Liver (tissue), 9 donors: ENCODE data around the gene NR5A2. TPM values are rescaled to one million over a fixed set of nuclear protein-coding genes. Genes with fewer than 3 reads are reported as not detected.
"Not testable (repeated sequence)": the region's sequence is repeated elsewhere in the genome, so short reads cannot be mapped to it uniquely, and the experiment has no call there.

Source experiments
- DNase-seq: peaks from one replicate; pipeline ENCODE4 v3.0.0-alpha.2; 2017; ENCODE audit warnings: low spot score
- H3K27ac ChIP-seq, 2 donors: one replicate each; pipeline ENCODE4 v1.7.0; 2013; ENCODE audit warnings: inconsistent platforms in 2 of 2, low read length in 2 of 2, control low read depth in 1 of 2, low read depth in 1 of 2, mild to moderate bottlenecking in 1 of 2
- H3K27me3 ChIP-seq, 4 donors: one replicate each; pipeline versions ENCODE4 v1.6.1 to v1.7.0; 2013; ENCODE audit warnings: low read length in 3 of 4, inconsistent platforms in 1 of 4, mild to moderate bottlenecking in 1 of 4, moderate library complexity in 1 of 4; ENCODE audit not compliant: control insufficient read depth in 4 of 4, insufficient read depth in 4 of 4
- H3K36me3 ChIP-seq, 4 donors: one replicate each; pipeline versions ENCODE4 v1.6.1 to v1.7.0; 2013; ENCODE audit warnings: low read length in 3 of 4, mild to moderate bottlenecking in 3 of 4, low read depth in 1 of 4, moderate library complexity in 1 of 4; ENCODE audit not compliant: control insufficient read depth in 4 of 4, insufficient read depth in 3 of 4
- H3K4me1 ChIP-seq, 4 donors: one replicate each; pipeline versions ENCODE4 v1.6.1 to v1.7.0; 2013; ENCODE audit warnings: low read length in 3 of 4, mild to moderate bottlenecking in 3 of 4, moderate library complexity in 1 of 4; ENCODE audit not compliant: control insufficient read depth in 4 of 4, insufficient read depth in 4 of 4
- H3K4me3 ChIP-seq, 3 donors: one replicate each; pipeline versions ENCODE4 v1.6.1 to v1.7.0; 2013; ENCODE audit warnings: low read length in 3 of 3, control low read depth in 1 of 3, low read depth in 1 of 3, mild to moderate bottlenecking in 1 of 3
- H3K9ac ChIP-seq, 2 donors: one replicate each; pipeline ENCODE4 v1.7.0; 2013; ENCODE audit warnings: low read length in 2 of 2, mild to moderate bottlenecking in 2 of 2, moderate library complexity in 2 of 2, control low read depth in 1 of 2, low read depth in 1 of 2
- H3K9me3 ChIP-seq, 4 donors: one replicate each; pipeline versions ENCODE4 v1.6.1 to v1.7.0; 2013; ENCODE audit warnings: low read length in 3 of 4; ENCODE audit not compliant: control insufficient read depth in 4 of 4
- EGR1 ChIP-seq, 2 donors: IDR thresholded peaks; 2 replicates each; pipeline ENCODE4 v1.6.1; 2016 to 2018; ENCODE audit warnings: antibody characterized with exemption in 2 of 2, low read depth in 2 of 2
- FOXA1 ChIP-seq: IDR thresholded peaks from 2 replicates; pipeline ENCODE4 v1.6.1; 2016; ENCODE audit warnings: antibody characterized with exemption
- FOXA2 ChIP-seq: IDR thresholded peaks from 2 replicates; pipeline ENCODE4 v1.6.1; 2016; ENCODE audit warnings: antibody characterized with exemption
- HNF4A ChIP-seq, 2 donors: conservative IDR thresholded peaks; 2 replicates each; pipeline ENCODE4 v1.6.1; 2016; ENCODE audit warnings: antibody characterized with exemption in 2 of 2, mild to moderate bottlenecking in 2 of 2
- HNF4G ChIP-seq: IDR thresholded peaks from 2 replicates; pipeline ENCODE4 v1.6.1; 2016; ENCODE audit warnings: antibody characterized with exemption
- JUND ChIP-seq, 2 donors: IDR thresholded peaks; 2 replicates each; pipeline ENCODE4 v1.6.1; 2016; ENCODE audit warnings: antibody characterized with exemption in 2 of 2
- RAD21 ChIP-seq, 2 donors: IDR thresholded peaks; 2 replicates each; pipeline ENCODE4 v1.6.1; 2016; ENCODE audit warnings: antibody characterized with exemption in 2 of 2, mild to moderate bottlenecking in 2 of 2
- REST ChIP-seq: IDR thresholded peaks from 2 replicates; pipeline ENCODE4 v1.6.1; 2016; ENCODE audit warnings: antibody characterized with exemption, mild to moderate bottlenecking
- RXRA ChIP-seq, 2 donors: IDR thresholded peaks; 2 replicates each; pipeline ENCODE4 v1.6.1; 2017 to 2018; ENCODE audit warnings: antibody characterized with exemption in 2 of 2, mild to moderate bottlenecking in 1 of 2
- SP1 ChIP-seq: IDR thresholded peaks from 2 replicates; pipeline ENCODE4 v1.6.1; 2018; ENCODE audit warnings: antibody characterized with exemption, mild to moderate bottlenecking
- TAF1 ChIP-seq: conservative IDR thresholded peaks from 2 replicates; pipeline ENCODE4 v1.6.1; 2016; ENCODE audit warnings: antibody characterized with exemption, mild to moderate bottlenecking
- YY1 ChIP-seq: IDR thresholded peaks from 2 replicates; pipeline ENCODE4 v1.6.1; 2016; ENCODE audit warnings: antibody characterized with exemption, mild to moderate bottlenecking
- ZBTB33 ChIP-seq: IDR thresholded peaks from 2 replicates; pipeline ENCODE4 v1.6.1; 2016; ENCODE audit warnings: antibody characterized with exemption
- WGBS: extraction: QIAGEN DNeasy Blood & Tissue Kit; methylation state at CpG from one replicate; pipeline ENCODE4 v1.1.7; 2013; 5-methylcytosine and 5-hydroxymethylcytosine counted together
- polyA plus RNA-seq, 2 donors: library from polyadenylated mRNA; stranded (reverse) in 1 of 2; unstranded in 1 of 2; fragments of 200-250 nt in 1 of 2; fragments of >200 nt in 1 of 2; fragmentation: Nextera tagmentation in 1 of 2; extraction: Ambion mirVana in 1 of 2; gene quantifications; one replicate each; pipeline versions ENCODE4 v1.2.1 to v1.2.3, GENCODE V29; 2013 to 2015
- total RNA-seq, 2 donors: library from RNA; depleted of rRNA; stranded (reverse); fragments of >200 nt; gene quantifications; one replicate each; pipeline ENCODE4 v1.2.3, GENCODE V29; 2014
- TF ChIP-seq, protein P1 (sequence below): IDR thresholded peaks from 2 replicates; pipeline ENCODE4 v1.6.1; 2016; ENCODE audit warnings: antibody characterized with exemption
- TF ChIP-seq, protein P2 (sequence below): IDR thresholded peaks from 2 replicates; pipeline ENCODE4 v1.6.1; 2016; ENCODE audit warnings: antibody characterized with exemption
- donor health status: healthy.
- donor health status: healthy.
- donor health status: healthy.
- donor health status: healthy.
- donor health status: healthy.

Gene NR5A2
- total and polyA plus RNA-seq, 4 donors = 10.0 to 37.5 (median 21.1) TPM

- Histone ChIP-seq H3K4me3 (no peak overlapping the region), H3K27me3 (no peaks in the 10 kb centered on the region), H3K36me3 (no peaks in the 10 kb centered on the region), H3K27ac (no peak overlapping the region), H3K4me1 (peaks cover 0 to 11% (median 6%) of the 10 kb centered on the region in 4 donors), H3K9me3 (no peaks in the 10 kb centered on the region), H3K9ac (no peak overlapping the region)
- TF ChIP-seq RAD21 (IDR thresholded peaks at IDR 0.05) (no peak), EGR1 (IDR thresholded peaks at IDR 0.05; ENCODE audit: low read depth in 2 of 2) (no peak), TAF1 (no peak), FOXA2 (no peak)
- DNase-seq = no peak
- 83% methylated on average over 2 of the region's 2 CpGs for WGBS
These were observed 156.1 kb downstream of the NR5A2 start for GRCh38 chr1:200183637-200184036.

DNA sequence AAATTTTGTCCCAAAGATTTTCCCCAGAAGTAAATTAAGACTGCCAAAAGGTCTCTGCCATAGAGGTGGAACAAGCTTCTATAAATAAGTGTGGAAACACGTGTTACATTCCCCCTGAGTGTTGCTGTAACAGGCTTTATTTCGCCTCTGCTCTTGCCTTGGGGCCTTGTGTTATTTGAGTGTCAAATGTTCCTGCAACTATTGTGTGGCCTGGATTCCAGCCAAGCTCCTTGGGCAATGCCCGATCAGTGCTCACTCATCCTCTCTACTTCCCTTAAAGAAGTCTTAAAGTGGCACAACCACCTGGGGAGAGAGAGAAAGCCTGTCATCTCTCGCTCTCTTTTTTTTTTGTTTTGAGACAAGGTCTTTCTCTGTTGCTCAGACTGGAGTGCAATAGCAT, 156.7 kb downstream of the NR5A2 start:
- Histone ChIP-seq H3K4me3 (no peak overlapping the region), H3K4me1 (peaks cover 0 to 11% (median 6%) of the 10 kb centered on the region in 4 donors), H3K9me3 (no peaks in the 10 kb centered on the region), H3K9ac (no peak overlapping the region), H3K36me3 (no peaks in the 10 kb centered on the region), H3K27ac (no peak overlapping the region), H3K27me3 (no peaks in the 10 kb centered on the region)
- WGBS = 27% methylated on average over 4 of the region's 4 CpGs
- TF ChIP-seq RAD21 (IDR thresholded peaks at IDR 0.05) (peak; percentile 40 to 59), RXRA (IDR thresholded peaks at IDR 0.05) (peak; percentile 23 to 48), REST (no peak), TAF1 (no peak), ZBTB33 (no peak), SP1 (peak; percentile 34), FOXA2 (no peak), EGR1 (IDR thresholded peaks at IDR 0.05; ENCODE audit: low read depth in 2 of 2) (no peak), HNF4A (conservative IDR thresholded peaks at IDR 0.05) (peak; percentile 34 to 37), HNF4G (no peak), JUND (IDR thresholded peaks at IDR 0.05) (no peak), FOXA1 (no peak), YY1 (peak; percentile 19)
- TF ChIP-seq, protein P1, sequence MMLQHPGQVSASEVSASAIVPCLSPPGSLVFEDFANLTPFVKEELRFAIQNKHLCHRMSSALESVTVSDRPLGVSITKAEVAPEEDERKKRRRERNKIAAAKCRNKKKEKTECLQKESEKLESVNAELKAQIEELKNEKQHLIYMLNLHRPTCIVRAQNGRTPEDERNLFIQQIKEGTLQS = no peak
- TF ChIP-seq, protein P2, sequence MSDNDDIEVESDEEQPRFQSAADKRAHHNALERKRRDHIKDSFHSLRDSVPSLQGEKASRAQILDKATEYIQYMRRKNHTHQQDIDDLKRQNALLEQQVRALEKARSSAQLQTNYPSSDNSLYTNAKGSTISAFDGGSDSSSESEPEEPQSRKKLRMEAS = peak; percentile 62
- peak; percentile 40 for DNase-seq

- 84% methylated on average over 8 of the region's 8 CpGs for WGBS
- H3K27me3 ChIP-seq, H3K9ac ChIP-seq, H3K9me3 ChIP-seq, DNase-seq, H3K36me3 ChIP-seq, H3K4me3 ChIP-seq, H3K27ac ChIP-seq: not testable (repeated sequence)
- peaks cover 0 to 11% (median 4%) of the 10 kb centered on the region in 4 donors for H3K4me1 ChIP-seq
These were observed 157.7 kb downstream of the NR5A2 start for GRCh38 chr1:200185191-200185590.

DNA sequence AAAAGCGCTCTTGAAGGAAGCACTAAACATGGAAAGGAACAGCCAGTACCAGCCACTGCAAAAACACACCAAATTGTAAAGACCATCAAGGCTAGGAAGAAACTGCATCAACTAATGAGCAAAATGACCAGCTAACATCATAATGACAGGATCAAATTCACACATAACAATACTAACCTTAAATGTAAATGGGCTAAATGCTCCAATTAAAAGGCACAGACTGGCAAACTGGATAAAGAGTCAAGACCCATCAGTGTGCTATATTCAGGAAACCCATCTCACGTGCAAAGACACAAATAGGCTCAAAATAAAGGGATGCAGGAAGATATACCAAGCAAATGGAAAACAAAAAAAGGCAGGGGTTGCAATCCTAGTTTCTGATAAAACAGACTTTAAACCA, 159.8 kb downstream of the NR5A2 start:
- 95% methylated on average over 2 of the region's 2 CpGs for WGBS
- not testable (repeated sequence) for H3K36me3 ChIP-seq

More for the DNA sequence above, 159.8 kb downstream of the NR5A2 start:
- H3K9me3 ChIP-seq, H3K9ac ChIP-seq, H3K27ac ChIP-seq, H3K27me3 ChIP-seq, H3K4me3 ChIP-seq, DNase-seq: not testable (repeated sequence)
- peaks cover 0 to 11% (median 4%) of the 10 kb centered on the region in 4 donors for H3K4me1 ChIP-seq
